Anterior cingulate cortex (tissue), 58 donors: ENCODE results near the gene SHISA2.

Experiments used
- DNase-seq, 58 donors: peaks; one replicate each; lab custom pipeline; 2025; lab: John Stamatoyannopoulos, UW

The SHISA2 gene

GRCh38 chr13:26019881-26020870, 31.6 kb downstream of the SHISA2 start:
- DNase-seq = no peak

- DNase-seq = no peak
Measured at GRCh38 chr13:26019251-26019650, 32.6 kb downstream of the SHISA2 start.

- DNase-seq = no peak
Measured at GRCh38 chr13:26017932-26018665, 33.7 kb downstream of the SHISA2 start.

GRCh38 chr13:26017196-26017921, 34.5 kb downstream of the SHISA2 start:
- DNase-seq = peak in 14 of 58 donors; percentile 12 to 70 (median 30)

- no peak for DNase-seq
Measured at GRCh38 chr13:26016189-26016588, 35.6 kb downstream of the SHISA2 start.

GRCh38 chr13:26015271-26016125, 36.3 kb downstream of the SHISA2 start:
- DNase-seq = no peak

GRCh38 chr13:26012995-26013394, 38.8 kb downstream of the SHISA2 start:
- no peak for DNase-seq

GRCh38 chr13:26011996-26012821, 39.6 kb downstream of the SHISA2 start:
- DNase-seq = peak in 2 of 58 donors; percentile 28 to 45

- DNase-seq = no peak
Measured at GRCh38 chr13:26011208-26011573, 40.6 kb downstream of the SHISA2 start.

GRCh38 chr13:26010487-26011207, 41.2 kb downstream of the SHISA2 start:
- no peak for DNase-seq

- DNase-seq = no peak
Measured at GRCh38 chr13:26007261-26008125, 44.3 kb downstream of the SHISA2 start.
